Lower lobe of right lung (tissue), 2 donors: ENCODE results near the gene DBR1. TPM values are rescaled to one million over a fixed set of nuclear protein-coding genes. Genes with fewer than 3 reads are reported as not detected.
A peak's percentile ranks its signal among the peaks of the same experiment; 100 is the strongest.

Source experiments
- ATAC-seq, 2 donors: fragments of 200-7000 bp; cut with Tn5 transposase; one replicate each; pipeline ENCODE4 v1.9.1; 2020 to 2022; ENCODE audit warnings: mild to moderate bottlenecking in 2 of 2, moderate library complexity in 2 of 2
- DNase-seq: peaks from one replicate; pipeline ENCODE4 v3.0.0-alpha.2; 2020
- H3K27ac ChIP-seq: fragments of 200-600 bp; one replicate; pipeline ENCODE4 v1.8.0; 2022
- H3K27me3 ChIP-seq: fragments of 200-600 bp; one replicate; pipeline ENCODE4 v1.8.0; 2022; ENCODE audit warnings: low read depth
- H3K36me3 ChIP-seq: fragments of 200-600 bp; one replicate; pipeline ENCODE4 v1.8.0; 2022; ENCODE audit warnings: mild to moderate bottlenecking
- H3K4me1 ChIP-seq: fragments of 200-600 bp; one replicate; pipeline ENCODE4 v1.8.0; 2022
- H3K4me3 ChIP-seq: fragments of 200-600 bp; one replicate; pipeline ENCODE4 v1.8.0; 2022; ENCODE audit warnings: mild to moderate bottlenecking
- H3K9me3 ChIP-seq: fragments of 200-600 bp; one replicate; pipeline ENCODE4 v1.8.0; 2022
- CTCF ChIP-seq: fragments of 200-600 bp; IDR thresholded peaks from one replicate; pipeline ENCODE4 v1.8.0; 2022; ENCODE audit warnings: antibody characterized with exemption, mild to moderate bottlenecking
- intact Hi-C: fragments of 100-400 bp; cut with DNase I; formaldehyde crosslinking; loops from one replicate; pipeline ENCODE4 v1.11.0; 2022
- long read RNA-seq: library from polyadenylated mRNA; unstranded; transcript quantifications from one replicate; pipeline ENCODE4 v2.0.0, GENCODE V29; 2021
- total RNA-seq: library from RNA; stranded (reverse); fragmentation: NEBNext Ultra II Directional; extraction: Animal tissue kit (Norgen Biotek cat#: 25700); gene quantifications from one replicate; pipeline ENCODE4 v1.2.1, GENCODE V29; 2021
- donor health status: DM: no; HTN: yes; CAD: no; lungs with severe emphysema.

The DBR1 gene
- total RNA-seq = 17.5 TPM
- long read RNA-seq, transcript DBR1-201 (8 exons, 2,666 nt) = major isoform, 9 of 12 reads
- long read RNA-seq, partial matches to known transcripts = 0 of 12 reads
- long read RNA-seq, other reads (novel, unspliced or antisense) = 3 of 12 reads

GRCh38 chr3:138174421-138175131 lies at the start of gene DBR1:
DBR1 (minus strand) TSS chr3:138174921; CDS start chr3:138174795, 126 bp downstream.
- intact Hi-C loops = no loop called here
- Histone ChIP-seq H3K4me3 (peak within 1 kb of the TSS; percentile 78), H3K36me3 (peaks cover 30% of the 10 kb centered on the region), H3K27ac (peak within 1 kb of the TSS; percentile 82), H3K27me3 (no peaks in the 10 kb centered on the region), H3K4me1 (peaks cover 22% of the 10 kb centered on the region), H3K9me3 (no peaks in the 10 kb centered on the region)
- no peak for TF ChIP-seq CTCF
- DNase-seq = peak; percentile 86
- ATAC-seq = peak; percentile 96 to 98

GRCh38 chr3:138222942-138223287 lies 48.2 kb upstream of the DBR1 start:
- no peak for DNase-seq
- H3K4me1 ChIP-seq = peaks cover 32% of the 10 kb centered on the region
- H3K4me3 ChIP-seq = no peak overlapping the region
- H3K36me3 ChIP-seq = peaks cover 60% of the 10 kb centered on the region
- ATAC-seq = no peak
- H3K9me3 ChIP-seq = no peaks in the 10 kb centered on the region
- no peak for TF ChIP-seq CTCF
- intact Hi-C loops = no loop called here
- no peaks in the 10 kb centered on the region for H3K27me3 ChIP-seq
- H3K27ac ChIP-seq = no peak overlapping the region

- DNase-seq (no peak), ATAC-seq (peak in 1 of 2 donors; percentile 57)
- H3K9me3 ChIP-seq = no peaks in the 10 kb centered on the region
- TF ChIP-seq CTCF = no peak
- H3K27ac ChIP-seq = peak overlapping the region; percentile 20
- H3K4me3 ChIP-seq = no peak overlapping the region
- H3K4me1 ChIP-seq = peaks cover 32% of the 10 kb centered on the region
- intact Hi-C loops = no loop called here
- peaks cover 54% of the 10 kb centered on the region for H3K36me3 ChIP-seq
- H3K27me3 ChIP-seq = no peaks in the 10 kb centered on the region
These were observed 47.6 kb upstream of the DBR1 start for GRCh38 chr3:138222131-138222941.

- Histone ChIP-seq H3K36me3 (peaks cover 39% of the 10 kb centered on the region), H3K9me3 (no peaks in the 10 kb centered on the region), H3K4me3 (no peak overlapping the region), H3K27ac (no peak overlapping the region), H3K4me1 (peaks cover 32% of the 10 kb centered on the region), H3K27me3 (no peaks in the 10 kb centered on the region)
- no peak for TF ChIP-seq CTCF
- intact Hi-C loops = no loop called here
- no peak for DNase-seq
- no peak for ATAC-seq
These were observed 46.1 kb upstream of the DBR1 start for GRCh38 chr3:138220788-138221187.

GRCh38 chr3:138220242-138220641 lies 45.5 kb upstream of the DBR1 start:
- ATAC-seq (no peak), DNase-seq (no peak)
- Histone ChIP-seq H3K36me3 (peaks cover 35% of the 10 kb centered on the region), H3K27ac (no peak overlapping the region), H3K27me3 (no peaks in the 10 kb centered on the region), H3K4me1 (peaks cover 32% of the 10 kb centered on the region), H3K9me3 (no peaks in the 10 kb centered on the region), H3K4me3 (no peak overlapping the region)
- intact Hi-C loops = no loop called here
- no peak for TF ChIP-seq CTCF
